H1 (cell line): Measurements from ENCODE around the gene IGSF23. TPM values are rescaled to one million over a fixed set of nuclear protein-coding genes. Genes with fewer than 3 reads are reported as not detected.

Source experiments
- BACH1 ChIP-seq: IDR thresholded peaks from 2 replicates; pipeline ENCODE4 v1.6.1; 2012; ENCODE audit warnings: low read length, improper control_type of control experiment
- GTF2F1 ChIP-seq: IDR thresholded peaks from 2 replicates; pipeline ENCODE4 v1.6.1; 2012; ENCODE audit warnings: low read depth, low read length, improper control_type of control experiment, borderline replicate concordance
- HDAC2 ChIP-seq, 2 experiments: fragments of 300-600 bp in 1 of 2; sonication (generic) in 1 of 2; IDR thresholded peaks; 2 replicates each; pipeline ENCODE4 v1.6.1; 2011 to 2012; ENCODE audit warnings: low read depth in 2 of 2, low read length in 2 of 2, mild to moderate bottlenecking in 2 of 2, moderate library complexity in 2 of 2, borderline replicate concordance in 1 of 2, inconsistent platforms in 1 of 2
- KDM5A ChIP-seq: fragments of 200-600 bp; IDR thresholded peaks from 2 replicates; pipeline ENCODE4 v1.7.1; 2012; ENCODE audit warnings: mild to moderate bottlenecking, low read length, inconsistent platforms, mixed read lengths
- TAF7 ChIP-seq: optimal IDR thresholded peaks from 2 replicates; pipeline ENCODE3; 2011; ENCODE audit warnings: low read depth, mild to moderate bottlenecking, inconsistent platforms, low read length, moderate library complexity, borderline replicate concordance
- polyA plus RNA-seq, 7 experiments: library from polyadenylated mRNA; depleted of rRNA in 3 of 7; stranded (reverse) in 5 of 7; unstranded in 2 of 7; fragments of >200 nt in 5 of 7; fragments of 200-250 nt in 2 of 7; gene quantifications; 1 replicate in 5 of 7; 2 replicates in 1 of 7; 4 replicates in 1 of 7; pipeline versions ENCODE4 v1.2.1 to v1.2.3, GENCODE V29; 2011 to 2013; ENCODE audit warnings: missing spikeins in 2 of 7, mixed read lengths in 2 of 7
- total RNA-seq: library from RNA; stranded (reverse); fragmentation: NEBNext Ultra II Directional; extraction: Animal tissue kit (Norgen Biotek cat#: 25700); gene quantifications from 2 replicates; pipeline ENCODE4 v1.2.1, GENCODE V29; 2021
- TF ChIP-seq, protein P1 (sequence below): fragments of 300-600 bp; sonication (generic); IDR thresholded peaks from 2 replicates; pipeline ENCODE4 v1.7.1; 2012; ENCODE audit warnings: low read length, moderate library complexity, mild to moderate bottlenecking, inconsistent platforms; ENCODE audit not compliant: insufficient replicate concordance
- TF ChIP-seq, protein P2 (sequence below): IDR thresholded peaks from 2 replicates; pipeline ENCODE4 v1.6.1; 2011; ENCODE audit warnings: low read depth, mild to moderate bottlenecking, low read length; ENCODE audit not compliant: insufficient read depth

Gene IGSF23
- total and polyA plus RNA-seq, 2 of the 8 experiments (the other 6 are each of a cell fraction or from before 2014, with no cell fraction given): not detected

DNA sequence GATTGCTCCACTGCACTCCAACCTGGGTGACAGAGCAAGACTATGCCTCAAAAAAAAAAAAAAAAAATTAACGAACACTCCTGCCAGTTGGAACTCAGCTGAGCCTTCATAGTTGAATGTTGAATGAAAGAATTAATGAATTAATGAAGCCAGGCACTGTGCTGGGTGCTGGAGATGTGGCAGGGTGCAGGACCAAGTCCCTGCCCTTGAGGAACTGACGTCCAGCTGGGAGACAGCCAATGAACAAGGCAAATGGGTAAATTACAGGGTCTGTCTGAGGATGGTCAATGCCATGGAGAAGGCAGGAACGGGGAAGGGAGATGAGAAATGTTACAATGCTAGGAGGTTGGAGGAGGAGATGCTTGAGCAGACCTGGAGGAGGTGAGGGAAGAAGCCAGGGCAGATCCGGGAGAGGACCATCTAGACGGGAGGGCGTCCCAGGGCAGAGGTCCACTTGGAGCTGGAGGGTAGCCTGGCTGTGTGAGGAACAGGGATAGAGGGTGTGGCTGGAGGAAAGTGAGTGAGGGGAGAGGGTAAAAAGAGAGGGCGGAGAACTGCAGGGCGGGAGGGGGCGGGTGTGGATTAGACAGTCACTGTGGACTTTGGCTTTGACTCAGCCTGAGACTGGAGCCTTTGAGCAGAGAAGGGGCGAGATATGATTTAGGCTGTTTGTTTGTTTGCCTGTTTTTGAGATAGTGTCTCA lies 16.8 kb upstream of the IGSF23 start (continued):
- TF ChIP-seq, protein P1, sequence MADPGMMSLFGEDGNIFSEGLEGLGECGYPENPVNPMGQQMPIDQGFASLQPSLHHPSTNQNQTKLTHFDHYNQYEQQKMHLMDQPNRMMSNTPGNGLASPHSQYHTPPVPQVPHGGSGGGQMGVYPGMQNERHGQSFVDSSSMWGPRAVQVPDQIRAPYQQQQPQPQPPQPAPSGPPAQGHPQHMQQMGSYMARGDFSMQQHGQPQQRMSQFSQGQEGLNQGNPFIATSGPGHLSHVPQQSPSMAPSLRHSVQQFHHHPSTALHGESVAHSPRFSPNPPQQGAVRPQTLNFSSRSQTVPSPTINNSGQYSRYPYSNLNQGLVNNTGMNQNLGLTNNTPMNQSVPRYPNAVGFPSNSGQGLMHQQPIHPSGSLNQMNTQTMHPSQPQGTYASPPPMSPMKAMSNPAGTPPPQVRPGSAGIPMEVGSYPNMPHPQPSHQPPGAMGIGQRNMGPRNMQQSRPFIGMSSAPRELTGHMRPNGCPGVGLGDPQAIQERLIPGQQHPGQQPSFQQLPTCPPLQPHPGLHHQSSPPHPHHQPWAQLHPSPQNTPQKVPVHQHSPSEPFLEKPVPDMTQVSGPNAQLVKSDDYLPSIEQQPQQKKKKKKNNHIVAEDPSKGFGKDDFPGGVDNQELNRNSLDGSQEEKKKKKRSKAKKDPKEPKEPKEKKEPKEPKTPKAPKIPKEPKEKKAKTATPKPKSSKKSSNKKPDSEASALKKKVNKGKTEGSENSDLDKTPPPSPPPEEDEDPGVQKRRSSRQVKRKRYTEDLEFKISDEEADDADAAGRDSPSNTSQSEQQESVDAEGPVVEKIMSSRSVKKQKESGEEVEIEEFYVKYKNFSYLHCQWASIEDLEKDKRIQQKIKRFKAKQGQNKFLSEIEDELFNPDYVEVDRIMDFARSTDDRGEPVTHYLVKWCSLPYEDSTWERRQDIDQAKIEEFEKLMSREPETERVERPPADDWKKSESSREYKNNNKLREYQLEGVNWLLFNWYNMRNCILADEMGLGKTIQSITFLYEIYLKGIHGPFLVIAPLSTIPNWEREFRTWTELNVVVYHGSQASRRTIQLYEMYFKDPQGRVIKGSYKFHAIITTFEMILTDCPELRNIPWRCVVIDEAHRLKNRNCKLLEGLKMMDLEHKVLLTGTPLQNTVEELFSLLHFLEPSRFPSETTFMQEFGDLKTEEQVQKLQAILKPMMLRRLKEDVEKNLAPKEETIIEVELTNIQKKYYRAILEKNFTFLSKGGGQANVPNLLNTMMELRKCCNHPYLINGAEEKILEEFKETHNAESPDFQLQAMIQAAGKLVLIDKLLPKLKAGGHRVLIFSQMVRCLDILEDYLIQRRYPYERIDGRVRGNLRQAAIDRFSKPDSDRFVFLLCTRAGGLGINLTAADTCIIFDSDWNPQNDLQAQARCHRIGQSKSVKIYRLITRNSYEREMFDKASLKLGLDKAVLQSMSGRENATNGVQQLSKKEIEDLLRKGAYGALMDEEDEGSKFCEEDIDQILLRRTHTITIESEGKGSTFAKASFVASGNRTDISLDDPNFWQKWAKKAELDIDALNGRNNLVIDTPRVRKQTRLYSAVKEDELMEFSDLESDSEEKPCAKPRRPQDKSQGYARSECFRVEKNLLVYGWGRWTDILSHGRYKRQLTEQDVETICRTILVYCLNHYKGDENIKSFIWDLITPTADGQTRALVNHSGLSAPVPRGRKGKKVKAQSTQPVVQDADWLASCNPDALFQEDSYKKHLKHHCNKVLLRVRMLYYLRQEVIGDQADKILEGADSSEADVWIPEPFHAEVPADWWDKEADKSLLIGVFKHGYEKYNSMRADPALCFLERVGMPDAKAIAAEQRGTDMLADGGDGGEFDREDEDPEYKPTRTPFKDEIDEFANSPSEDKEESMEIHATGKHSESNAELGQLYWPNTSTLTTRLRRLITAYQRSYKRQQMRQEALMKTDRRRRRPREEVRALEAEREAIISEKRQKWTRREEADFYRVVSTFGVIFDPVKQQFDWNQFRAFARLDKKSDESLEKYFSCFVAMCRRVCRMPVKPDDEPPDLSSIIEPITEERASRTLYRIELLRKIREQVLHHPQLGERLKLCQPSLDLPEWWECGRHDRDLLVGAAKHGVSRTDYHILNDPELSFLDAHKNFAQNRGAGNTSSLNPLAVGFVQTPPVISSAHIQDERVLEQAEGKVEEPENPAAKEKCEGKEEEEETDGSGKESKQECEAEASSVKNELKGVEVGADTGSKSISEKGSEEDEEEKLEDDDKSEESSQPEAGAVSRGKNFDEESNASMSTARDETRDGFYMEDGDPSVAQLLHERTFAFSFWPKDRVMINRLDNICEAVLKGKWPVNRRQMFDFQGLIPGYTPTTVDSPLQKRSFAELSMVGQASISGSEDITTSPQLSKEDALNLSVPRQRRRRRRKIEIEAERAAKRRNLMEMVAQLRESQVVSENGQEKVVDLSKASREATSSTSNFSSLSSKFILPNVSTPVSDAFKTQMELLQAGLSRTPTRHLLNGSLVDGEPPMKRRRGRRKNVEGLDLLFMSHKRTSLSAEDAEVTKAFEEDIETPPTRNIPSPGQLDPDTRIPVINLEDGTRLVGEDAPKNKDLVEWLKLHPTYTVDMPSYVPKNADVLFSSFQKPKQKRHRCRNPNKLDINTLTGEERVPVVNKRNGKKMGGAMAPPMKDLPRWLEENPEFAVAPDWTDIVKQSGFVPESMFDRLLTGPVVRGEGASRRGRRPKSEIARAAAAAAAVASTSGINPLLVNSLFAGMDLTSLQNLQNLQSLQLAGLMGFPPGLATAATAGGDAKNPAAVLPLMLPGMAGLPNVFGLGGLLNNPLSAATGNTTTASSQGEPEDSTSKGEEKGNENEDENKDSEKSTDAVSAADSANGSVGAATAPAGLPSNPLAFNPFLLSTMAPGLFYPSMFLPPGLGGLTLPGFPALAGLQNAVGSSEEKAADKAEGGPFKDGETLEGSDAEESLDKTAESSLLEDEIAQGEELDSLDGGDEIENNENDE: no peak
- no peak for TF ChIP-seq TAF7
- no peak for TF ChIP-seq BACH1
- TF ChIP-seq HDAC2 (IDR thresholded peaks at IDR 0.05; ENCODE audit: borderline replicate concordance in 1 of 2, low read depth in 2 of 2, low read length in 2 of 2): no peak
- TF ChIP-seq KDM5A: no peak
- TF ChIP-seq, protein P2, sequence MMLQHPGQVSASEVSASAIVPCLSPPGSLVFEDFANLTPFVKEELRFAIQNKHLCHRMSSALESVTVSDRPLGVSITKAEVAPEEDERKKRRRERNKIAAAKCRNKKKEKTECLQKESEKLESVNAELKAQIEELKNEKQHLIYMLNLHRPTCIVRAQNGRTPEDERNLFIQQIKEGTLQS: no peak
- no peak for TF ChIP-seq GTF2F1
